Activated T-cell treated with anti-CD3 and anti-CD28 coated beads for 48 hours (primary cell): ENCODE data around the gene MAP1S.

Experiments used
- DNase-seq: peaks from one replicate; pipeline ENCODE4 v3.0.0-alpha.2; 2020; ENCODE audit warnings: low read depth

MAP1S gene, protein sequence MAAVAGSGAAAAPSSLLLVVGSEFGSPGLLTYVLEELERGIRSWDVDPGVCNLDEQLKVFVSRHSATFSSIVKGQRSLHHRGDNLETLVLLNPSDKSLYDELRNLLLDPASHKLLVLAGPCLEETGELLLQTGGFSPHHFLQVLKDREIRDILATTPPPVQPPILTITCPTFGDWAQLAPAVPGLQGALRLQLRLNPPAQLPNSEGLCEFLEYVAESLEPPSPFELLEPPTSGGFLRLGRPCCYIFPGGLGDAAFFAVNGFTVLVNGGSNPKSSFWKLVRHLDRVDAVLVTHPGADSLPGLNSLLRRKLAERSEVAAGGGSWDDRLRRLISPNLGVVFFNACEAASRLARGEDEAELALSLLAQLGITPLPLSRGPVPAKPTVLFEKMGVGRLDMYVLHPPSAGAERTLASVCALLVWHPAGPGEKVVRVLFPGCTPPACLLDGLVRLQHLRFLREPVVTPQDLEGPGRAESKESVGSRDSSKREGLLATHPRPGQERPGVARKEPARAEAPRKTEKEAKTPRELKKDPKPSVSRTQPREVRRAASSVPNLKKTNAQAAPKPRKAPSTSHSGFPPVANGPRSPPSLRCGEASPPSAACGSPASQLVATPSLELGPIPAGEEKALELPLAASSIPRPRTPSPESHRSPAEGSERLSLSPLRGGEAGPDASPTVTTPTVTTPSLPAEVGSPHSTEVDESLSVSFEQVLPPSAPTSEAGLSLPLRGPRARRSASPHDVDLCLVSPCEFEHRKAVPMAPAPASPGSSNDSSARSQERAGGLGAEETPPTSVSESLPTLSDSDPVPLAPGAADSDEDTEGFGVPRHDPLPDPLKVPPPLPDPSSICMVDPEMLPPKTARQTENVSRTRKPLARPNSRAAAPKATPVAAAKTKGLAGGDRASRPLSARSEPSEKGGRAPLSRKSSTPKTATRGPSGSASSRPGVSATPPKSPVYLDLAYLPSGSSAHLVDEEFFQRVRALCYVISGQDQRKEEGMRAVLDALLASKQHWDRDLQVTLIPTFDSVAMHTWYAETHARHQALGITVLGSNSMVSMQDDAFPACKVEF

DNA sequence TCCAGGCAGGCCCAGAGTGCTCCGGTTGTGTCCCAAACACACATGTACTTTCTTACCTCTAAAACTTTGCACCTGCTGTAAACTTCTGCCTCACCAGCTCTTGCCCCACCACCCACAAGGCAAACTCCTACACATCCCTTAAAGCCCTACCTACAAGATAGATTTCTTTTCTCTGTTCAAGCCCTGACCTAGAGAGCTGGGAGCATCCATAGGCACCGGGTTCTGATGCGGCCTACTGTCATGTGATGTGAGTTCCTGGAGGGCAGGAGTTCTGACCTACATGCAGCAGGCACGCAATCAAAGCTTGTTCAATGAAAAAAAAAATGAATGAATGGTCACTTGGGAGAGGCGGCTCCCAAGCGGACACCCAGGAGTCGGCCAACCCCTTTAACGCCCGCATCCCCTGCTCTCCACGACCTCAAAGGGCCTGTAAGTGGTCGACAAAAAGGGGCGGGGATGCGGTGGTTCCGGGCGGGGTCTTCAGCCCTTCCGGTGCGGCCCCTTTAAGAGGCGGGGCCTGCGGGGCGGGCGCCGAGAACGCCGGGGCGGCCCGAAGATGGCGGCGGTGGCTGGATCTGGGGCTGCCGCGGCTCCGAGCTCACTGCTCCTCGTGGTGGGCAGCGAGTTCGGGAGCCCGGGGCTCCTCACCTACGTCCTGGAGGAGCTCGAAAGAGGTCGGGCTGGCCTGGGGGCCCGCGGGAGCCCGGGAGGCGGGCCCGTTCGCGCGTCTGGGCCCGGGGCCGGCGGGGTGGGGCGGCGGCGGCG lies at the start of gene MAP1S:
Gene MAP1S (plus strand): TSS at position 534 of the 765 bp plus-strand sequence. CDS start 23 bp downstream, at position 557.
- peak; percentile 67 for DNase-seq

GRCh38 chr19:17671906-17672305 lies 47.4 kb upstream of the MAP1S start:
- no peak for DNase-seq

DNA sequence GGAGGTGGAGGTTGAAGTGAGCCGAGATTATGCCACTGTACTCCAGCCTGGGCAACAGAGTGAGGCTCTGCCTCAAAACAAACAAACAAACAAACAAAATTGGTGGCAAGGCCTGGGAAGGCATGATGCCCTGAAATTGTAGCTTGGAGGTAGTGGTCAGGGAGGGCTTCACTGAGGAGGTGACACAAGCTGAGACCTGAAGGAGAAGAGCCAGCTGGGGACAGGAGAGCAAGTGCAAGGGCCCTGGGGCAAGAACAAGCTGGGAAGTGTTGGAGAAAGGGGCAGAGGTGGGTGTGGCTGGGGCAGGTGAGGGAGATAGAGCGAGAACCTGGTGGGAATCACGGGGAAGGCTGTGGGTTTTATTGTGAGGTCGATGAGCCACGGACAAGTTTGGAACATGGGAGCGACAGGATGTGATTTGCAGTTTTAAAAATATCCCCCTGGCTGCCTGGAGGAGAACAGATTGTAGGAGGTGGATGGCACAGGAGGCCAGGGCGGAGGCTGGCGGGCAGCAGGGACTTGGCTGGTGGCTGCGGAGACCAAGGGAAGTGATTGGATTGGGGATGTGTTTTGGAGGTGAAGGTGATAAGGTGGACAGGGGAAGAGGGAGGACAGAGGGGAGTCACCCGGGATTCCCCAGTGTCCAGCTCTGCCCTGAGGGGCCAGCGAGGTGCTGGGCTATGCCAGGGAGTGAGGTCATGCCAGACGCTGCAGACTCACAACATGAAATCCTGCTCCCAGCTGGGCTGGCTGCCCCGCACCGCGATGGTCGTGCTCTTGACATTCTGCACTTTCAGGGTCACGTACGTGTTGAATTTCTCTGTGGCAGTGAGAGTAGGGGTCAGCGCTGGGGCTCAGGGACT lies 45.1 kb upstream of the MAP1S start:
- no peak for DNase-seq

DNA sequence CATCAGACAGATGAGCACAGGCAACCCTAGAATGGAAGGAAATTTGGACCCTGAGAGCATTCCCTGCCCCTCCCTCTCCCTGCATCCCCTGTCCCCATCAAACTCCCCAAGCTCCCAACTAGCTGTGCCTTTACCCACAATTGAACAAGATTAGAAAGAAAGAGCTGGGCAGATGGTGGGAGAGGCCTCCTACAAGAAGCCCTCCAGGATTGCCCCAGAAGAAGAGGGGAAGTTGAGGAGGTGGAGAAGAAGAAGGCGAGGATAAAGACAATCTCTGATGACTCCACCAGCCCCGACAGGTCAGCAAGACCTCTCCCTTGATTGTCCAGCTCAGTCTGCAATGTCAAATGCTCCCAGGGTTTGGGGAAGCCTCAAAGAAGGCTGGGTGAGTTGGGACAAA lies 43.0 kb upstream of the MAP1S start:
- DNase-seq = no peak

DNA sequence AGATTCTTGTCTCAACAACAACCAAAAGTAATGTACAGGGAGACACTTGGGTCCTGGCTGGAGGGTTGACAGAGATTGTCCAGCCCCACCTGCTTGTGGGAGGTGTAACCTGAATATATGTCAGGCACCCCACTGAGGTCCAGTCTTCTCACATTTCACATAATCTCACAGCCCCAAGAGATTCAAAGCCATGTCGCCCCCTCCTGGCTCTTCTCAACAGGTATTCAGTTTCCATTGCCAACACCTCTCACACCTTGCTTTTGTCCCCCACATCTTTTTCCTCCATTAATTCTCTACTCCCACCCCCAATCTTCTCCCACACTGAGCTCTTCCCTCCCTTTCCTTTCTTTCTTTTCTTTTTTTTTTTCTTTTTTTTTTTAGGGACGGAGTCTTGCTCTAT lies 42.3 kb upstream of the MAP1S start:
- no peak for DNase-seq

DNA sequence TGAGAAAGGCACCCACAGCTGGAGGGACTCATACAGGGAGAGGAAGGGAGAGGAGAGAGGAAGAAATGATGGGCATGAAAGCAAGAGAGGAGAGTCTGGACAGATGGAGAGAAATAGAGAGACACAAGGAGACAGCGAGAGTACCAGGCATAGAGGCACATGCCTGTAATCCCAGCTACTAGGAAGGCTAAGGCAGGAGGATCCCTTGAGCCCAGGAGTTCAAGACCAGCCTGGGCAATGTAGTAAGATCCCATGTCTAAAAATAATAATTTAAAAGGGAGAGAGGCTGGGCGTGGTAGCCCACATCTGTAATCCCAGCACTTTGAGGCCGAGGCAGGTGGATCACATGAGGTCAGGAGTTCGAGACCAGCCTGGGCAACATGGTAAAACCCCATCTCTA lies 40.4 kb upstream of the MAP1S start:
- DNase-seq = no peak

DNA sequence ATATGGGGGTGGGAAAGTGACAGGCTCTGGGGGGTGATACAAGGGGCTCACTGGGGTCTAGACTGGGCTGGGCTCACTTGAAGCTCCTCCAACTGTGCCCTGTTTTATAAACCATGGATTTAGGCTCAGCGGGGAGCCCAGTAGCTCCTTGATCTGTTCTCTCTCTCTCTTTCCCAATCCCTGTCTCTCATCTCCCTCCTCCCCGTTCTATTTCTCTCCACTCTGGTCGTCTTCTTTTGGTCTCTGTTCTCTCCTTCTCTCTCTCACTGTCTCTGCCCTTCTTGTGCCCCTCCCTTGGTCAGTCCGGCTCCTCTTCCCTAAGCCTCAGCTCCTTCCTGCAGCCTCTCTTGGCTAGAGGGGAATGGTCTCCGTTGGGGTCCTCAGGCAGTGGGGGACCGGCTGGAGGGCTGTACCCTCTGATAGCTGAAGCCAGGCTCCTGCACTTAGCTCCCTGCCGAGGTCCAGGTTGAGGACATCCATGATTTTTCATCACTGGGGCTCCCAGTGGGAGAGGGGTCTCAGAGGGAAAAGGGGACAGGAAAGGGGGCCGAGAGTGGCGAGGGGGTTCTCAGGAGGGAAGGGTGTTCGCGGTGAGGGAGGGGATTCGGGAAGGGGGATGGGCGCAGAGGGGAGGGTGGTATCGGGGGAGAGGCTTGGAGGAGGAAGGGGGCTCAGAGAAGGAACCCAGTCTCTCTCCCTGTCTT lies 39.6 kb upstream of the MAP1S start:
- no peak for DNase-seq

DNA sequence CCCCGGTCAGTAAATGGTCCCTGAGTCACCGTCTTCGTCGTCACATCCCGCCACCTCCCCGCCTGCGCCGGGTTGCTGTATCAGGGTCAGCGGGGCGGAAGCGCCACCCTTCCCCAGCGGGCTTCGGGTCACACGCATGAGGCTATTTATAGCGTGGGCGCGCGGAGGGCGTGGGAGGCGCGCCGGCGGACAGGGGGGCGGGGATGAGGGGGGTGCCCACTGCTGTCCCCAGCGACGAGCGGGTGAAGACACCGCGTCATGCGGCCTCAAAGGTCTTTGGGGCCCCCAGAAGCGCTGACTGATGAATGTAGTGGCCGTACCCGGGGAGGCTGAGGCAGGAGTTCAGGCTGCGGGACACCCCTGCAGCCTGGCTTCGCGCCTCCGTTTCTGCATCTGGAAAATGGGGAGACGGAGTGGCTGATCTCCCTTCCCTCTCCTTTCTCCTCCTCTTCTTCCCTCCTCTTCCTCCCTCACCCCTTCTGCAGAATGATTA lies 39.0 kb upstream of the MAP1S start:
- DNase-seq = peak; percentile 36

DNA sequence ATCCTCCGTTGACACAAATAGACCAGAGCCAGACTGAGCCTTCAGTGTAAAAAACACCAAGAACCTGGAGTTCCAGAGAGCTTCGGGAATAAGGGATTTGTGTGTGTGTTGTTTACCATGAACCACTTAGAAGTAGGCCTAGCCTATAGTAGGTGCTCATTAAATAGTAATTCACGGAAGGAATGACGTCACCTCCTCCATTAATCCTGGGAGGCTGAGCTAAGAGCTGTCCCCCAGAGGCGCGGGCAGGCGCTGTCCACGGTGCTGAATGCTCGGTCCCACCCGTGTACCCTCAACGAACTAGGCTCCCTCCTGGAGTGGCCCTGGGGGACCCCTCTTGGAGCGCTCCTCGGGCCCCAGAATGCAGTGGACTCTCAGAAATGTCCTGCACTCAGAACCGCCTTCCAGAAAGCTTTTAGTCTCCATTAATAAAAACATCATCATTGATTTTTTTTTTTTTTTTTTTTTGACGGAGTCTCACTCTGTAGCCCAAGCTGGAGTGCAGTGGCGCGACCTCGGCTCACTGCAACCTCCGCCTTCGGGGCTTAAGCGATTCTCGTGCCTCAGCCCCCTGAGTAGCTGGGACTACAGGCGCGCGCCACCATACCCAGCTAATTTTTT lies 37.7 kb upstream of the MAP1S start:
- peak; percentile 29 for DNase-seq

- no peak for DNase-seq
Measured at GRCh38 chr19:17682273-17682672, 37.0 kb upstream of the MAP1S start.

GRCh38 chr19:17683078-17683477 lies 36.2 kb upstream of the MAP1S start:
- DNase-seq = no peak

DNA sequence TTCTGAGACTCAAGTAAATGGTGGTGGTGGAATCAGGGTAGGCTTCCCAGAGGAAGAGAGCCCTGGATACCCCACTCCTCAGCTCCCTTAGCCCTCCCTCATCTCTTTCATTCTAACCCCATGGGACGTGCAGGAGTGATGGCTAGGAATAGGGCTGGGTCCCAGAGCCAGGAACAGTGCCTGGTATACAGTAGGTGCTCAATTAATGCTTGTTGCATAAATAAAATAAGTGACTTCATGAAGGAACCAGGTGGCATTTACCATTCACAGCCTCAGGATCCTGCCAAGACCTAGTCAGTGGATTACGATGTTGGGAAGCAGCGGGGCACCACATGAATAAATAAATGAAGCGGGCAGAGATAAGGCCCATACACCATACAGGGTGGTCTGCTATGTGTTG lies 35.0 kb upstream of the MAP1S start:
- no peak for DNase-seq

- DNase-seq = no peak
Measured at GRCh38 chr19:17685451-17686022, 33.7 kb upstream of the MAP1S start.

DNA sequence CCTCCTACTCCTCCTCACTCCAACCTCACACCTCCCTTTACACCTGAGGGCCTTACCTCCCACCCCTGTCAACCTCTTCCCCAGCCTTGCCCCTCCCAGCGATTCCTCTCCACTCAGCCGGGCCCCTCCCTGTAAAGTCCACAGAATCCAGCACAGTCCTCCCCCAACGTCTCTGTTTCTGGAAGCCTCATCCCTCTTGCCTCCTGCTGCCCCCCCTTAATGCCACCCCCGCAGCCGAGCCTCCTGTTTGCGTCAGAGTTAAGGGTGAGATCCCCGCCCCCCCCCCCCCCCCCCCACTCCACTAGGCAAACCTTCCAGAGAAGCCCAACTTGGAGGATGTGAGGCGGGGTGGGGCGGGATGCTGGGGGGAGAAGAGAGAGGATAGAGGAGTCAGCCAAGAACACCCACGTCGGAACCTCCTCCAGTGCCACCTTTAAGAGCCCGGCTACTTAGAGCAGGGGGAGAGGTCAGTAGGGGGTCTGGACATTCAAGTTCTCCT lies 33.2 kb upstream of the MAP1S start:
- no peak for DNase-seq

GRCh38 chr19:17686592-17687024 lies 32.7 kb upstream of the MAP1S start:
- DNase-seq = no peak

GRCh38 chr19:17687141-17687856 lies 32.0 kb upstream of the MAP1S start:
- DNase-seq = no peak

DNA sequence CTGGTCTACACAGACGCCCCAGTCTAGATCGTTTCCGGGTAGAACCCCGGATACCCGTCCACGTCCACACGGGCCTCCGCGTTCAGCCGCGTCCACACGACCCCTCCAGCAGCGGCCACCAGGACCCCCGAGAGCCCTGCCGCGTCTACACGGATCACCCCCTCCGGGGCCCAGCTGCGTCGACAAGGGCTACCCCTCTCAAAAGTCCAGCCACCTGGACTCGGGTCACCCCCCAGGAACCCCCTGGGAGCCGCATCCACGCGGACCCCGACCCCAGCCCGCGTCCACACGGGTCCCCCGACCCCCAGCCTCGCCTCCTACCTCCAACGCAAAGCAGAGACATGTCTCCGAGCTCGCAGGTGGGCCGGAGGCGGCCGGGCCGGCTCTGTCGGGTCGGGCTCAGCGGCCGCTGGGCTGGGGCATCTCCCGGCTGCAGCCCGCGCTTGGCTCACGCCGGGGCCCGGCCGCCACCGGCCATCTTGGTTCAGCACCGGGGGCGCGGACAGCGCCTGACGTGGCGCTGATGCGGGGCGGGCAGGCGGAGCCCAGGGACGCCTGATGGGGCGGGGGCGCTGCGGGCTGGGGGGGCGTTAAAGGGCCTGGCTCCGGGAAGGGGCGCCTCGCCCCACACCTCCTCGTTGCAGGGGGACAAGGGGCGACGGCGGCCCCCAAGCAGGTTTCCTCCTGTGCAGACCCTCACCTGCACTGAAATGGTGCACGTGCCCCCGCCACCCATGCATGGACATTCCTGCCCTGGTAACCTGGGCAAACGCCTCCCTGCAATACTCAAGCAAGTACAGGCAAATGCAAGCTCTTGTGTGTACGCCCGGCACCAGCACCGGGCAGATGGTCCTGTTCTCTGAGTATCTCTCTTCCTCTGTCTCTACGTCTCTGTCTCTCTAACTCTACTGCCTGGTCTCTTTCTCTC lies 31.2 kb upstream of the MAP1S start, which contains the start of gene UNC13A:
Gene UNC13A (minus strand): TSS at position 498 of the 928 bp plus-strand sequence. CDS start 155 bp downstream, at position 343.
- peak; percentile 42 for DNase-seq
